Activated CD8-positive, alpha-beta memory T cell treated with anti-CD3 and anti-CD28 coated beads, Interleukin-2, amount 10 ng/mL, durations not matched to agents 7 days and 5 days (primary cell): Measurements from ENCODE around the gene RILP. TPM values are rescaled to one million over a fixed set of nuclear protein-coding genes. Genes with fewer than 3 reads are reported as not detected.
"Not testable (repeated sequence)": the region's sequence is repeated elsewhere in the genome, so short reads cannot be mapped to it uniquely, and the experiment has no call there.

Experiments used
- ATAC-seq: fragments of 150-1000 bp; cut with Tn5 transposase; one replicate; pipeline ENCODE4 v1.10.0; 2021; ENCODE audit warnings: moderate library complexity
- CTCF ChIA-PET: fragments of 350-600 bp; sonication (Branson Sonifier 250); formaldehyde crosslinking; loops from one replicate; lab custom pipeline; 2021; ENCODE audit warnings: antibody characterized with exemption; lab: Charles Lee
- DNase-seq: peaks from one replicate; pipeline ENCODE4 v3.0.0-alpha.2; 2020
- H3K27ac Mint-ChIP-seq: one replicate; pipeline ENCODE4 v1.8.0; 2021; ENCODE audit warnings: mild to moderate bottlenecking, mixed read lengths
- H3K27me3 Mint-ChIP-seq: one replicate; pipeline ENCODE4 v1.8.0; 2021; ENCODE audit warnings: mixed read lengths
- H3K36me3 Mint-ChIP-seq: one replicate; pipeline ENCODE4 v1.8.0; 2021; ENCODE audit warnings: mild to moderate bottlenecking, mixed read lengths
- H3K4me1 Mint-ChIP-seq: one replicate; pipeline ENCODE4 v1.8.0; 2021; ENCODE audit warnings: mixed read lengths
- H3K4me3 Mint-ChIP-seq: one replicate; pipeline ENCODE4 v1.8.0; 2021; ENCODE audit warnings: mild to moderate bottlenecking, moderate library complexity, mixed read lengths
- H3K9me3 Mint-ChIP-seq: one replicate; pipeline ENCODE4 v1.8.0; 2022; ENCODE audit warnings: low read depth, mixed read lengths
- total RNA-seq, 2 experiments: library from RNA; stranded (reverse); gene quantifications; one replicate each; pipeline ENCODE4 v1.2.3, GENCODE V29; 2021

RILP gene
- total RNA-seq, 2 experiments from 2014 or later = 4.8 to 6.9 TPM

DNA sequence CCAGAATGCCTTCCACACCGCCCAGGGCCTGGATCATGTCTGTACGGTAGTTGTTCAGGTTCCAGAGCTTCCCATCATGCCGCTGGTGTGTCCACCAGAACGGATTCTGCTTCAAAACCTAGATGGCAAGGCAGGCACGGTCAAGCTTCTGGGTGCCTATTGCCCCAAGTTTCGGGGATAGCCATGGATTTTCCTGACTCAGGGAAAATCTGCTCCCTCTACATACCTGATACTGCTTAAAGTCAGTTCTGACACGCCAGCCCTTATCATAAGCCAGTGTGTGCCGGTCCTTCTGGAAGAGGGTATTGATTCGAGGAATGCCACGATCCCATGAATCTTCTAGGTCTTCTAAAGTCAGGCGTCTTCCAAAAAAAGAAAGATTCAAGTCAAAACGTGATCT lies 11.4 kb upstream of the RILP start:
- Mint-ChIP-seq H3K4me3 (no peak overlapping the region), H3K4me1 (no peaks in the 10 kb centered on the region), H3K36me3 (peaks cover 64% of the 10 kb centered on the region), H3K27me3 (no peaks in the 10 kb centered on the region), H3K9me3 (no peaks in the 10 kb centered on the region), H3K27ac (no peak overlapping the region)
- CTCF ChIA-PET = interaction anchor here (1.5 to 2.9 kb wide), 2 partner anchors 12 to 16 kb away, joined by 3 to 12 read pairs; partner anchors contain the start of genes RILP and SCARF1
- no peak for ATAC-seq
- DNase-seq = no peak

DNA sequence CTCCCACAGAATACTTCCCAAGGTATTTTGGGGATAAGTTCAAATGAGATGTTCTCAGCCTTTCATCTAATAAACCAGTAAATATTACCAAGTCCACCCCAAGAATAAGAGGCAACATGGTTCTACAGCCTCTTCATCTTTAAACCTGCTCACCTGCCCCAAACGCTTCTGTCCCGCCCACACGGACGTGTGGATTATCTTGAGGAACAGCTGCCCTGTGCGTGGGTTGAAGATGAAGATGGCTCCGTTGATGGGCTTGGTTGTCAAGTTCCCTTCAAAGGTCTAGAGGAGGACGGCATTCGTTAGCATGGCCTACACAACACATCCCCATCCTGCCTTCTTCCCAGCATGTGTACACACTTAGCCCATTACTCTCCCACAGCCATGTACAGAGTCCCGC lies 8.4 kb upstream of the RILP start:
- no peaks in the 10 kb centered on the region for H3K4me1 Mint-ChIP-seq
- DNase-seq = no peak
- no peak for ATAC-seq
- no peaks in the 10 kb centered on the region for H3K9me3 Mint-ChIP-seq
- no peaks in the 10 kb centered on the region for H3K27me3 Mint-ChIP-seq
- H3K36me3 Mint-ChIP-seq = peaks cover 71% of the 10 kb centered on the region
- CTCF ChIA-PET = no interaction called here
- no peak overlapping the region for H3K27ac Mint-ChIP-seq
- no peak overlapping the region for H3K4me3 Mint-ChIP-seq

DNA sequence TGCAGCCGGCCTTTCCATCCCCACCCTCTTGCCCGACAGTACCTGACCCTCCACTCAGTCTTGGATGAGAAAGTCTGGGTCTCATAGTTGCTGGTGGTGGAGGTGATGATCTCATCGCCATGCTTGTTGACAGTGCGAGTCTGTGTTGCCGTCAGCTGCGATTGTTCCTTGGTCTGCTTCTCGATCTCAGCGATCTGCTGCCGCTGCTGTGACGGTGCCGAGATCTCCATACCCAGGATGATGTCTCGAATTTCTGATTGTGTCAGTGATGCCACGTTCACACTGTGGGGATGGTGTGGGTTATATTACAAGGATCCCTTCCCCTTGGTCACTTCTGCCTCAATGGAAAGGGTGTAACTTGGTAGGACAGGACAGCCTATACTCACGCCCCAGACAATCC lies 4.1 kb upstream of the RILP start:
- Mint-ChIP-seq H3K4me3 (no peak overlapping the region), H3K27me3 (no peaks in the 10 kb centered on the region), H3K4me1 (peaks cover 5% of the 10 kb centered on the region), H3K36me3 (peaks cover 54% of the 10 kb centered on the region), H3K27ac (no peak overlapping the region), H3K9me3 (no peaks in the 10 kb centered on the region)
- DNase-seq (no peak), ATAC-seq (no peak)
- CTCF ChIA-PET = no interaction called here

DNA sequence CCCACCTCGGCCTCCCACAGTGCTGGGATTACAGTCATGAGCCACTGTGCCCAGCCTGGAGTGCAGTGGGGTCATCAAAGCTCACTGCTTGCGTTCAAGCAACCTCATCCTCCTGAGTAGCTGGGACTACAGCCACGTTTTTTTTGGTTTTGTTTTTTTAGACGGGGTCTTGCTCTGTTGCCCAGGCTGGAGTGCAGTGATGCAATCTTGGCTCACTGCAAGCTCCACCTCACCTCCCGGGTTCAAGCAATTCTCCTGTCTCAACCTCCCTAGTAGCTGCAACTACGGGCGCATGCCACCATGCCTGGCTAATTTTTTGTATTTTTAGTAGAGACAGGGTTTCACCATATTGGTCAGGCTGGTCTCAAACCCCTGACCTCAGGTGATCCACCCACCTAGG lies 3.1 kb upstream of the RILP start:
- H3K9me3 Mint-ChIP-seq, H3K4me1 Mint-ChIP-seq, H3K4me3 Mint-ChIP-seq, H3K27me3 Mint-ChIP-seq, H3K27ac Mint-ChIP-seq, DNase-seq, ATAC-seq: not testable (repeated sequence)
- peaks cover 44% of the 10 kb centered on the region for H3K36me3 Mint-ChIP-seq
- CTCF ChIA-PET = interaction anchor here (1.5 to 1.9 kb wide), 4 partner anchors 10 to 79 kb away, joined by 3 to 13 read pairs (median 5); no protein-coding TSS in a partner anchor

DNA sequence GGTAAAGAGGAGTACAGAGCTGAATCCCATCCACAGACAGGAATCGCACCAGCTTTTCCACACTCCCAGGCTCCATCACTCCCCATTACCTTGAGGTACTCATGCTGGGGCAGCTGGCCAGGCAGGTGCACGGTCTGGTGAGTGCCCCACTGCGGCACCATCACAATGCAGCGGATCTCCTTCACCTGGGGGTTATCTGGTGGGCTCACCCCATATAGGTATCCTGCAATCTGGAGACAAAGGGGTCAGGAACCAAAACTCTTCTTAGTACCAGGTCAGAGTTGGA lies 1.8 kb upstream of the RILP start:
- no peak overlapping the region for H3K27ac Mint-ChIP-seq
- H3K36me3 Mint-ChIP-seq = peaks cover 37% of the 10 kb centered on the region
- no peaks in the 10 kb centered on the region for H3K27me3 Mint-ChIP-seq
- CTCF ChIA-PET = interaction anchor here (1.1 to 1.9 kb wide), 5 partner anchors 11 to 77 kb away, joined by 3 to 13 read pairs (median 4); no protein-coding TSS in a partner anchor
- DNase-seq = no peak
- H3K4me3 Mint-ChIP-seq = no peak overlapping the region
- no peak for ATAC-seq
- peaks cover 8% of the 10 kb centered on the region for H3K4me1 Mint-ChIP-seq
- no peaks in the 10 kb centered on the region for H3K9me3 Mint-ChIP-seq

DNA sequence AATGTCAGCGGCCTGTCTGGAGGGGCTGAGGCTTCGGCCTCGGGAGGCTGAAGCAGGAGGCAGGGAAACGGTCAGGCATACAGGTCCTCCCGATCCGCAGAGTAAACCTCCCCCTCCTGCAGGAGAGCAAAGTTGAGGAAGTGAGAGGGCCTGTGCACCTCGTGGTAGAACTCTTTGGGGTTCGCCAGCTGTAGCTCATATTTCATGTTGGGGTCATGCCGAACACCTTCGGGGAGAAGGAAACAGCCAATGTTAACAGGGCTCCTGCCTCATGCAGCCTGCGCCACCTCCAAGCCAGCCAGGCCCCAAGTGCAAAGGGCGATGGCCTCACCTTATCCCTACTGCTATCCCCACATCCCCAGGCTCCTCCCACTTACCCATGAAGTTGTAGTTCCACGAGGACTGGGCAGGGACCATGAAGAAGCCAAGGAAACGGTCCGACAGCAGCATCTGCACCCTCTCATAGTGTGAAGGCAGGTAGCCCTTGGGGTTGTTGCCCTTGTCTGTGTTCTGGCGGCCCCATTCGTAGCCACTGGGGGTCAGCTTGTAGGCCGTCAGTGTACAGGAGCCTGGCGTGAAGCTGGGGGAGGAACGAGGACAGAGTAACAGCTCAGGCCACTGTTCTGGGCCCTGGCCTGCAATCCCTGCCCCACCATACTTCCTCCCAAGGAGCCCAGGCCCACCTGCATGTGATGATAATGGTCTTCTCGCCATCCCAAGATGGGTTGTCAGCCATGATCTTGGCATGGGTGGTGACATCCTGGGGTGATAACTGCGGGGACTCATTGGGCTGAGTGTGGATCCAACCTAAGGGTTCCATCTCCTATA lies 1.3 kb upstream of the RILP start:
- CTCF ChIA-PET = interaction anchor here (1.5 to 3.3 kb wide), 5 partner anchors 18 to 77 kb away, joined by 4 to 16 read pairs (median 6); partner anchors contain the start of gene PRPF8
- Mint-ChIP-seq H3K9me3 (no peaks in the 10 kb centered on the region), H3K4me1 (peaks cover 8% of the 10 kb centered on the region), H3K27ac (no peak overlapping the region), H3K36me3 (peaks cover 32% of the 10 kb centered on the region), H3K27me3 (no peaks in the 10 kb centered on the region), H3K4me3 (no peak overlapping the region)
- ATAC-seq = no peak
- DNase-seq = no peak

DNA sequence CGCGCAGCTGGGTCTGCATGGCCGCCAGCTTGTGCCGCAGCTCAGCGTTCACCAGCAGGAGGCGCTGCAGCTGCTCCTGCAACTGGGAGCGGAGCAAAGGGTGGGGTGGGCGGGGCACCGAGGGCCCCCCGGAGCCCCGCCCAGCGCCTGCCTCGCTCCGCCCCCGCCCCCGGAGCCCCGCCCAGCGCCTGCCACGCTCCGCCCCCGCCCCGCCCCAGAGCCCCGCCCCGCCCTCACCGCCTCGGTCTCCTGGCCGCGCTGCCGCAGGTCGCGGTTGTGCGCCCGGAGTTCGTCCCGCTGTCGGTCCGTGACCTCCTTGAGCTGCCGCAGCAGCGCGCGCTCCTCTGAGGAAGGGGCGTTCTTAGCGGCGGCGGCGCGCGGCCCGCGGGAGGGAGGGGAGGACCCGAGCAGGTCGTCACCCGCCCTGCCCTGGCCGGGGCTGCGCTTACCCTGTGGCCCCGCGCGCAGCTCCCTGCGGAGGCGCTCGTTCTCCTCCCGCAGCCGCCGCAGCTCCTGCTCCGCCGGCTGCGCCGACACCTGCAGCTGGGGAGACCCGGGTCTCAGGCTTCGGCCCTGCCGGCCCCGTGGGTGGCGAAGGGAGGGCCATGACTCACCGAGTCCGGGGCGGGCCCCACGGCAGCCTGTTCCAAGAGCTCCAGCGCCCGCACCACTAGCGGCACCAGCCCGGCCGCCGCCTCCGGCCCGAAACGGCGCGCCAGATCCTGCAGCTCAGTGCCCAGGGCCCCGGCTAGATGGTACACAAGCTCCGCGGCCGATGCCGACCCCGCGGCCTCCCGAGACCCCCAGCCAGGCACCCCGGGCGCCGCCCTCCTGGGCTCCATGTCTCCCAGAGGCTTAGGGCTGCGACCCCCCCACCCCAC lies 463 bp downstream of the RILP start:
- H3K27ac Mint-ChIP-seq = peak overlapping the region; percentile 28
- H3K4me3 Mint-ChIP-seq = peak overlapping the region; percentile 44
- peaks cover 24% of the 10 kb centered on the region for H3K36me3 Mint-ChIP-seq
- DNase-seq (peak; percentile 96), ATAC-seq (peak; percentile 81)
- no peaks in the 10 kb centered on the region for H3K27me3 Mint-ChIP-seq
- CTCF ChIA-PET = interaction anchor here (0.5 to 3.8 kb wide), 34 partner anchors 10 to 406 kb away, joined by 3 to 25 read pairs (median 5); partner anchors contain the start of genes DPH1, HIC1, INPP5K and PRPF8
- no peaks in the 10 kb centered on the region for H3K9me3 Mint-ChIP-seq
- H3K4me1 Mint-ChIP-seq = peaks cover 19% of the 10 kb centered on the region

DNA sequence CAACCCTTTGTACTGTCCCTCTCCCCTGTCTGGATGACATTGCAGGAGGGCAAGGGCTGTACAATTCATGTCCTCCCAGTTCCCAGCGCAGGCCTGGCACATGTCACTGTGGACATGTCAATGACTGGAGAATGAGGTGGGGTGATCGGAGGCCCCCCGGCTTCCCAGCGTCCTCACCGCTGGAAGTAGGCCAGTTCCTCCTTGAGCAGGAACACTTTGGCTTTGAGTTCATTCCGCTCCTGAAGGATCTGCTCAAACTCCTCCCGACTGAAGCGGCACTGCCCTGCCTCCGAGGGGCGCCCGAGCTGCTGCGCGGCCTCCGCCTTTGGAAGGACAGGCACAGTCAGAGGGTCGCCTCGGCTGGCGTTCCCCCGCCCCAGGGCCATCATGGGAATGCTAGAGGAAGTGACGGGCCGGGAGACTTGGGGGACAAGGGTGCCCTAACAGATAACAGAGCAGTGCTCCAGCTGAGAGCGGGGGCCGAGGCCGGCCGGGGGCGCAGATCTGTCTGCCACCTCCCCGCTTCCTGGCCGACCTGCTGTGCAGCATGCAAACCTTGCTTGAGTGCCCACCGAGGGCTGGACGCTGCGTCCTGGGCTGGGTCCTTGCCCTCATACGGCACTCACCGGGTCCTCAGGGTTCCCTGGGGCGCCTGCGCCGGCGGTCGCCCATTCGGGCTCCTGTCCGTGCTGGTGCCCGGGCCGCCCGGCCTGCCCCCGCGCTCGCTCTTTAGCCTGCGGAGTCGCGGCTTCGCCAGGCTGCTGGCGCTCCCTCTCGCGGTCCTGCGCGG lies 1.3 kb downstream of the RILP start:
- H3K27ac Mint-ChIP-seq = no peak overlapping the region
- H3K27me3 Mint-ChIP-seq = no peaks in the 10 kb centered on the region
- ATAC-seq (no peak), DNase-seq (peak; percentile 56)
- no peaks in the 10 kb centered on the region for H3K9me3 Mint-ChIP-seq
- peaks cover 23% of the 10 kb centered on the region for H3K4me1 Mint-ChIP-seq
- peaks cover 16% of the 10 kb centered on the region for H3K36me3 Mint-ChIP-seq
- CTCF ChIA-PET = interaction anchor here (0.9 to 3.8 kb wide), 29 partner anchors 9 to 388 kb away, joined by 3 to 25 read pairs (median 5); partner anchors contain the start of genes DPH1, INPP5K, PRPF8 and RTN4RL1
- peak overlapping the region; percentile 44 for H3K4me3 Mint-ChIP-seq

DNA sequence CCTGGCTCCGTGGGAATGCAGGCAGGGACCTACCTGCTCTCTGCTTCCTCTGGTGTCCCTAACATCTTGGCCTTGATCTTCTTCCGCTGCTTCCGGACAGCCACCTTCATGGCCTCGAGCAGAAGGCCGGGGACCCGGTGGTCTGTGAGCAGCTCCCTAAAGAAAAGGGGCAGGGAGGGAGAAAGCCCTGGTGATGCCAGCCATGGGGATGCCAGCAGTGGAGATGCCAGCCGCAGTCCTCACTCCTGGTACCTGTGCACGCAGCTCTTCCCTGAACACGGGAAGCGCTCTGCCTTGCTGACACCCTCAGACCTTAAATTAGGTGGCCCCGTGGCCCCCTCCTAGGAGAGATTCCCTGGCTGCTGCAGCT lies 1.9 kb downstream of the RILP start:
- Mint-ChIP-seq H3K9me3 (no peaks in the 10 kb centered on the region), H3K4me3 (peak overlapping the region; percentile 44), H3K27me3 (no peaks in the 10 kb centered on the region), H3K27ac (no peak overlapping the region), H3K4me1 (peaks cover 23% of the 10 kb centered on the region), H3K36me3 (peaks cover 12% of the 10 kb centered on the region)
- DNase-seq = no peak
- CTCF ChIA-PET = interaction anchor here (0.6 to 3.8 kb wide), 14 partner anchors 9 to 383 kb away, joined by 3 to 25 read pairs (median 6); partner anchors contain the start of genes DPH1, INPP5K, PRPF8 and SLC43A2
- ATAC-seq = no peak

DNA sequence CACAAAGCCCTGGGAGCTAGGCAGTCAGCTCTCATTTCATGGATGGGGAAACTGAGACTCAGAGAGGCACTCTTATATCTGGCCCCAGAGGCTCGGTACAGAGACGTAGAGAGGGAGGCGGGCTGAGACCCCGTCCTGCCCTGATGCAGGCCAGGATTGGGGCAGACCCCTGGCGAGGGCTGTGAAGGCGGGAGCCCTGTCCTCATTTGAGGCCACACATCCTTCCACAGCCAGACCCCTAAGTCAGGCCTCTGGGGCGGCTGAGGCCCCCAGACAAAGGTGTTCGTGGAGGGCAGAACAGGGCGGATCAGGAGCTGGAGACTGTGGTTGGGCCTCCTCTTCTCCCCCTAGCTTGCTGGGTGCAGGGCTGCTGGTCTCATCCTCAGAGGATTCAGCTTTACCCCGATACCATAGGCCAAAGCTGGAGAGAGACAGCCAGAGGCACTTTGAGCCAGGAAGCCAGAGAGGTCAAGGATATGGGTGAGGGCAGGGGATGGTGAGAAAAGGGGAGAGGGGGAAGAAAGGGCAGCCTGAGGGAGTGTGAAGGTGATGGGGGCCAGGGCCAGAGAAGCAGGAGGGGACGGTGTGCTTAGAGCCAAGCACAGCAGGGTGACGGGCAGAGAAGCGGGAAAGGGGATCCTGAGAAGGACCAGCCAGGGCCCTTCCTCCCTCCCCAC lies 3.3 kb downstream of the RILP start:
- DNase-seq (no peak), ATAC-seq (no peak)
- CTCF ChIA-PET = interaction anchor here (1.5 to 3.8 kb wide), 3 partner anchors 16 to 71 kb away, joined by 5 to 25 read pairs (median 17); partner anchors contain the start of gene SLC43A2
- Mint-ChIP-seq H3K4me1 (peaks cover 23% of the 10 kb centered on the region), H3K4me3 (no peak overlapping the region), H3K27ac (no peak overlapping the region), H3K9me3 (no peaks in the 10 kb centered on the region), H3K27me3 (no peaks in the 10 kb centered on the region), H3K36me3 (peaks cover 1% of the 10 kb centered on the region)

DNA sequence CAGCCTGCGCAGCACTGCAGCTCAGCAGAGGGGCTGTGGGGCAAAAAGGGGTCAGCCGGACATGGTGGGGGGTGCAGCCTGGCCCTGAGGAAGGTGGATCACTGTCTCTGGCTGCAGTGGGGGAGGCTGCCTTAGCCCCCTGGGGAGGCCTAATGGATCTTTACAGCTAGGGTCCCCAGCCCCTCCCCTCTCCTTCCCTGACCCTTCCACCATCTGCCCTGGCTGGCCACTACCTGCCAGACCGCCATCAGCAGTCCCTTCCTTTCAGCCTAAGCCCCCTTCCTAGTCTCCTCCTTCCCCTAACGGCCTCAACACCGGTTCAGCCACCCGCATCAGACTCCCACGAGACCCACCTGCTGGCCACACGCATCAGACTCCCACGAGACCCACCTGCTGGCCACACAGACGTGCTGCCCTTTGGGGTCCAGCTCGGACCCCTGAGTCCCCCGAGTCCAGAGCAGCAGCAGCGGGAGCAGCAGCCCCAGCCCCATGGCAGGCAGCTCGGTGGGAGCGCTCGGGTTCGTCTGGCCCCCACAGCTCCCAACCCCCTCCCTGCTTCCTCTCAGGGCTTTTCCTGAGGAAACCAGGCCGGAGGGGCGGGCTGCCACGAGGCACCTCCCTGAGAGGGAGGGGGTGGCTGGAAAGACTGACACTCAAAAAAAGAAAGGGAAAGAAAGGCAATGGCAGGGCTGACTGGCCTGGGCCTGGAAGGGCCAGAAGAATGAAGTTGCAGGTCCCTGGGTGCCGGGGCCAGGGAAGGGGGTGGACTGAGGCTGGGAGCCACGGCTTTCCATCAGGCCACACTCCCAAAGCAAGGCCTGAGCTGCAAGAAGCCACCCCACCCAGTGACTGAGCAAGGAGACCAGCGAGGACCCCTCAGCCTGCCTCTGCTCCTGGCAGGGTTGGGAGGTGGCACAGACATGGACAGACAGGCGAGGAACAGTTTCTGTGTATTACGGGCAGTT lies 4.2 kb downstream of the RILP start, which contains the start of gene SCARF1:
SCARF1 (minus strand) TSS at position 526 of the 965 bp plus-strand sequence; CDS start at position 491, 35 bp downstream.
- Mint-ChIP-seq H3K4me1 (peaks cover 23% of the 10 kb centered on the region), H3K4me3 (peak within 1 kb of the TSS; percentile 72), H3K36me3 (no peaks in the 10 kb centered on the region), H3K27me3 (no peaks in the 10 kb centered on the region), H3K27ac (peak within 1 kb of the TSS; percentile 74), H3K9me3 (no peaks in the 10 kb centered on the region)
- ATAC-seq = no peak
- DNase-seq = no peak
- CTCF ChIA-PET = interaction anchor here (1.2 to 3.2 kb wide), 3 partner anchors 16 to 71 kb away, joined by 3 to 17 read pairs (median 5); no protein-coding TSS in a partner anchor
